HPDE6-E6E7 (cell line): Measurements from ENCODE around the gene DYSF.

ENCODE experiments used
- DNase-seq: peaks from one replicate; pipeline ENCODE4 v3.0.0; 2011; ENCODE audit warnings: missing footprints; ENCODE audit errors: extremely low spot score

DYSF gene

DNA sequence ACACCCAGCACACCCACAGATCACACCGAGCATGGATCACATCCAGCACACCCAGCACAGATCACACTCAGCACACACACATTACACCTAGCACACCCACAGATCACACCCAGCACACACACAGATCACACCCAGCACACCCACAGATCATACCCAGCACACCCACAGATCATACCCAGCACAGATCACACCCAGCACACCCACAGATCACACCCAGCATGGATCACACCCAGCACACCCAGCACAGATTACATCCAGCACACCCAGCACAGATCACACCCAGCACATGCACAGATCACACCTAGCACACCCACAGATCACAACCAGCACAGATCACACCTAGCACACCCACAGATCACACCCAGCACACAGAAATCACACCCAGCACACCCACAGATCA is 118.6 kb downstream of the DYSF start:
- DNase-seq, result no peak

DNA sequence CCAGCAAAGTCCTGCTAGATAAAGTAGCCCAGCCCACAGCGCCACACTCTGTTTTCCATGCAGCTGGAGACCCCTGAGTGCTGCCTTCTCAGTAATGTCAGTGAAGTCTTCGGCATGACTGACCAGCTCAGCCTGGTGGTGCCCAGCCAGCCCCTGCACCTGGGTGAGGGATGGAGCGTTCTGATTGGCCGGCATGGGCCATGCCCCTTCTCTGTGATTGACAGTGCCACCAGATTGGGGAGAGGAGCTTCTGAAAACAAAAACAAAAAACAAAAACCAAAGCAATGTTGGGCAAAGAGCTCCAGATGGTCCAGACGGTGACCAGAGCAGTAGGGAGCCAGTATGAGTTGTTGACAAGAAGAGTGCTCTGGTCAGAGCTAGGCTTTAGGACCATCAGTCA is 122.6 kb downstream of the DYSF start:
- no peak for DNase-seq

DNA sequence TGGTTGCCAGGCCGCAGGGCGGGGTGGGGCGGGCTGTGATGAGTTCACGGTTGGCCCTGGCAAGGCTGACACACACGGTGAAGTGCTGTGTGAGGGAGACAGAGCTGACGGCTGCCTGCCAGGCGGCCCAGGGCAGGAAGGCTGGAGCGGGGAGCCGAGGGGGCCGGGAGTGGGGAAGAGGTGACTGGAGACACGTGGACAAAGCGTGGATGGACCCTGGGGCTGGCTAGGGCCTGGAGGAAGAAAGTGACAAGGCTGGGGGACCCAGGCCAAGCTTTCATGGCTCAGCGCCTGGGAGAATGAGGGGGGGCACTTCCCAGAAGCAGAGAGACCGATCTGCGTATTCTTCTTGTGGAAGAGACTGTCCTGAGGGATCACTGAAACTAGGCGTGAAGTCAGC is 123.2 kb downstream of the DYSF start:
- DNase-seq, result no peak

- no peak for DNase-seq
These were observed 123.8 kb downstream of the DYSF start for GRCh38 chr2:71577209-71577608.

- no peak for DNase-seq
These were observed 125.5 kb downstream of the DYSF start for GRCh38 chr2:71578767-71579342.

GRCh38 chr2:71581026-71581425 is 127.7 kb downstream of the DYSF start:
- DNase-seq, result no peak

GRCh38 chr2:71583876-71584275 is 130.5 kb downstream of the DYSF start:
- DNase-seq, result no peak

DNA sequence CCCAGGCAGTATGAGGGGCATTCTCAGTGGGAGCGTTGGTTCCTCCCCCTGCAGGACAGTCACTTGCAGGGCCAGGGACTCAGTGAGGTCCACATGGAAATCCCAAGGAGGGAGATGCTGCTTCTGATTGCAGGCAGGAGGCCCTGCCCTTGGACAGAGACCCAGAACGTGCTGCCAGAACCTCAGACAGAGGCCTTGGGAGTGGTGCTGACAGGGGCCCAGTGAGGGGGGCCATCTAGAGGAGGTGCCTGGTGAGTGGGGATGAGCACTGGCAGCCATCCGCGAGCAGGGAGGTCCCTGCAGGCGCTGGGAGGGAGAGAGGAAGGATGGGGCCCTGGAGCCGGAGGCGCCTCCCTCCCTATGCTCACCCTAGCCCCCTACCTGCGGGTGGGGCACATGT is 133.1 kb downstream of the DYSF start:
- no peak for DNase-seq

- DNase-seq, result no peak
These were observed 134.2 kb downstream of the DYSF start for GRCh38 chr2:71587509-71588073.

- no peak for DNase-seq
These were observed 135.3 kb downstream of the DYSF start for GRCh38 chr2:71588497-71589170.

DNA sequence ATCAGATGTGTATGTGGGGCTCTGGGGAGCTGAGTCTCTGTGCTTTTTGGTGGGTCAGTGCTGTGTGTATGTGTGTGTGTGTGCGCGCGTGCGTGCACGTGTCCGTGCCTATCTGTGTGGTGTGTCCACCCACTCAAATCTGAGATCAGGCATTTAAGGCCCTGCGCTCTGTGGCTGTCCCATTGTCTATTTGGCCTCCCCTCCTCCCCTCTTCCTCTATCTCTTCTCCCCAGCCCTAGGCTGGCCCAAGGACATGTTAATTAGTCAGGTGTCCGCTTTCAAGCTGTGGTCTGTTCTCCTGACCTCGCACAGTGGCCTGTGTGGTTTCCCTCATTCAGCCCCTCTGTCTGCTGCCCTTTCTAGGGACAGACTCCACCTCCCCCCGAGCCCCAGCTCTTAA is 136.4 kb downstream of the DYSF start:
- DNase-seq, result no peak

- no peak for DNase-seq
These were observed 137.7 kb downstream of the DYSF start for GRCh38 chr2:71591044-71591443.

- DNase-seq, result no peak
These were observed 138.9 kb downstream of the DYSF start for GRCh38 chr2:71592181-71592711.

DNA sequence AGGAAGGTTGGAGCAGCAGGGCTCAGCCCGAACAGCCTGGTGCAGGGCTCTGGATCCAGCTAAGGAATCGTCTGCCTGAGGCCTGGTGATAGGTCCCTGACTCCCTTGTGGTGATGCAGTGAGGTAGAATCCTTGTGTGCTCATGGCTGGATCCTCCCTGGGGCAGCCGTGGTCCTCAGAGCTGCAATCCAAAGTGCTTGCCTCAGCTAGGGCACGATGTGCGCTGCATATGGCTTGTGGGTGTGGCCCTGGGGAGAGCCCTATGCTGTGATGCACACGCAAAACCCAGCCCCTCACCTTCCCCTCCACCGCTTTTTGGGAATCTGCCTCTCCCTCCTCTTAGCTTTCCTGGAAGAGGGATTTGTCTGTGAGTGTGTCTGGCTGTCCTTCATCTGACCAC is 142.2 kb downstream of the DYSF start:
- DNase-seq, result no peak

DNA sequence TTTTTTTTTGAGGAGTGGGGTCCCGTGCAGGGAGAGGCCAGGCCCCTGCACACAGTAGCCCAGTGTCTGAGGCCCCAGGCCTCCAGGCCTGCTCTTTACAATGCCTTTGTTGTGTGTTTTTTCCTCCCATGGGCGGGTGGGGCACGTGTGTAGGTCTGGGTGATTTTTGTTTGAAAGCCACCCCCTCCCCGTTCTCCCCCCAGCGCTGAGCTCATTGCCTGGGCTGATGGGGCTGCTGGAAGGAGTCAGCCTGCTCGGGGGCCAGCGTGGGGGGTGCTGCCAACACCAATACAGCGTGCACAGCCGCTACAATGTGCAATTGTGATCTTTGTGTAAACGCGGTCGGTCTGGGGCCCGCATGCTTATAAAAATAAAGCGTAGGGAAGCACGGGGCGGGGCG is 142.7 kb downstream of the DYSF start:
- DNase-seq, result no peak

DNA sequence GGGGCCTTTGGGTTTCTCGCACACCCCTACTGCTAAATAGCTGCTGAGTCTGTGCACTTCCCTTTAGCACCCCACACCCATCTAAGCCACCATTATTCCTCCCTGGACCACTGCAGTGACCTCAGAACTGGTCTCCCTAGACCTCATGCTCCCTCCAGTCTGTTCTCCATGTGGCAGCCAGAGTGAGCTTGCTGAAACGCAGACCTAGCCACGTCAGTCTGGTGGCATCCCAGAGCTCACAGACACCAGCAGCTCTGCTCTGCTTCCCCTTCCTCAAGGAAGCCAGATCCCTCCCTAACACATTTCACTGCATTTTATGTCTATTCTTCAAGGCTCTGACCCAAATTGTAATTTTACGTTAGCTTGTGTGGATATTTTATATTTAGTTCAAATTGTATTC is 144.4 kb downstream of the DYSF start:
- DNase-seq, result no peak

DNA sequence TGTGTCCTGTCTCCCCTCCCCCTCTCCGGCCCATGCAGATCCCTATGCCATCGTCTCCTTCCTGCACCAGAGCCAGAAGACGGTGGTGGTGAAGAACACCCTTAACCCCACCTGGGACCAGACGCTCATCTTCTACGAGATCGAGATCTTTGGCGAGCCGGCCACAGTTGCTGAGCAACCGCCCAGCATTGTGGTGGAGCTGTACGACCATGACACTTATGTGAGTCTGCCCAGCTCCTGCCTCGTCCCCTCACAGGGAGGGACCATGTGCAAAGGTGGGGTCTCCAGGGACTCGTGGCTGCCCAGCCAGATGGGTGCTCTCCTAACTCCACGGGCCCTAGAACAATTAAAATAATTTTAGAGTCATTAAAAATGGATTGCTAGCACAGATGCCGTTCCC is 145.2 kb downstream of the DYSF start:
- no peak for DNase-seq

DNA sequence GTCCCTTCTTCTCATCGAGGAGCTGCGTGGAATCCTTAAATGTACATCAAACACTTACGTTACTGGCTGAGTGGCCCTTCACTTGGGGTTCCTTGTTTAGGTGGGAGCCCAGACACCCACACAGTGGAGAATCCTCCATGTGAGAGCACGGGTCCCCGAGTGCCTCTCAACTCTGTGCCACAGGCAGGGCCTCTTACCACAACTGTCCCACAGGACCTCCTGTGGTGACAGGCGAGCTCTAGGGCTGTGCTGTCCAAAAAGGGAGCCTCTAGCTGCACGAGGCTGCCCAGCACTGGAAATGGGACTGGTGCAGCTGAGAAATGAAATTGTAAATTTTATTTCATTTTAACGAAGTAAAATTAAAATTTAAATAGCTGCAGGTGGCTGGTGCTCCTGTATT is 145.7 kb downstream of the DYSF start:
- DNase-seq, result no peak

DNA sequence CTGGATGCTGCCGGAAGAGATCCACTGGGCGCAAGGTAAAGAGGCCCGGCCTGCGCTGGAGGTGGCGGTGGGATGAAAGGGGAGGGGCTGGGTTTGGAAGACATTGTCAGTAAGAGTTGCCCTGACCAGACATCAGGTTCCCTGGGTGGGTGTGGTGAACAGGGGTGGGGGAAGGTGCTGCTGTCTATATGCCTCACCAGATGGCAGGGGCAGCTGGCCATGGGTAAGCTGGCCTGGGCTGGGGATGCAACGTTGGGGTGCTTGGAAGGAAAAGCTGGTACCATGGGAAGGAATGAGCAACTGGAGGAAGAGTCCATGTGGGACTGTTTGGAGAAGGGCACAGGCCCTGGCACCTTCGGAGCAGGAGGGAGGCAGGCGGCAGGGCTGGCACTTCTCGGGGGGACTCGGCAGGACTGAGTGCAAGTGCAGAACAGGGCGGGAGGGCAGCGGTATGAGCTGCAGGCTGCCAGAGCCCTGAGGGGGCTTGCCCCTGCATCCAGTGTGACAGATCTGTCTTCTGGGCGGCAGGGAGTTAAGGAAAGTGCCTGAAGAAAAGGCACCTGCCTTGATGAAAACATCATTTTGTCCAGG is 146.4 kb downstream of the DYSF start:
- no peak for DNase-seq

- DNase-seq, result no peak
These were observed 147.2 kb downstream of the DYSF start for GRCh38 chr2:71600555-71600954.

- DNase-seq, result no peak
These were observed 148.1 kb downstream of the DYSF start for GRCh38 chr2:71601136-71602114.

- DNase-seq, result no peak
These were observed 148.7 kb downstream of the DYSF start for GRCh38 chr2:71602115-71602495.
